Measurements from ENCODE around the gene CXCL14.

The CXCL14 gene

GRCh38 chr5:135584276-135584675, 5.5 kb upstream of the CXCL14 start:
- H3K36me3 ChIP-seq (ENCODE audit: control insufficient read depth, insufficient read depth, low read length), result no peaks in the 10 kb centered on the region
- H3K27me3 ChIP-seq (replicated peaks; ENCODE audit: control insufficient read depth, insufficient read depth, low read length), result peaks cover 3% of the 10 kb centered on the region
- DNase-seq (ENCODE audit: extremely low read depth, insufficient read length), result no peak
- TF ChIP-seq, protein P1, sequence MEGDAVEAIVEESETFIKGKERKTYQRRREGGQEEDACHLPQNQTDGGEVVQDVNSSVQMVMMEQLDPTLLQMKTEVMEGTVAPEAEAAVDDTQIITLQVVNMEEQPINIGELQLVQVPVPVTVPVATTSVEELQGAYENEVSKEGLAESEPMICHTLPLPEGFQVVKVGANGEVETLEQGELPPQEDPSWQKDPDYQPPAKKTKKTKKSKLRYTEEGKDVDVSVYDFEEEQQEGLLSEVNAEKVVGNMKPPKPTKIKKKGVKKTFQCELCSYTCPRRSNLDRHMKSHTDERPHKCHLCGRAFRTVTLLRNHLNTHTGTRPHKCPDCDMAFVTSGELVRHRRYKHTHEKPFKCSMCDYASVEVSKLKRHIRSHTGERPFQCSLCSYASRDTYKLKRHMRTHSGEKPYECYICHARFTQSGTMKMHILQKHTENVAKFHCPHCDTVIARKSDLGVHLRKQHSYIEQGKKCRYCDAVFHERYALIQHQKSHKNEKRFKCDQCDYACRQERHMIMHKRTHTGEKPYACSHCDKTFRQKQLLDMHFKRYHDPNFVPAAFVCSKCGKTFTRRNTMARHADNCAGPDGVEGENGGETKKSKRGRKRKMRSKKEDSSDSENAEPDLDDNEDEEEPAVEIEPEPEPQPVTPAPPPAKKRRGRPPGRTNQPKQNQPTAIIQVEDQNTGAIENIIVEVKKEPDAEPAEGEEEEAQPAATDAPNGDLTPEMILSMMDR (IDR thresholded peaks at IDR 0.05; ENCODE audit: insufficient read depth, low read length, poor library complexity, severe bottlenecking), result no peak
- no peak overlapping the region for H3K4me3 ChIP-seq (replicated peaks; ENCODE audit: low read depth, low read length)

DNA sequence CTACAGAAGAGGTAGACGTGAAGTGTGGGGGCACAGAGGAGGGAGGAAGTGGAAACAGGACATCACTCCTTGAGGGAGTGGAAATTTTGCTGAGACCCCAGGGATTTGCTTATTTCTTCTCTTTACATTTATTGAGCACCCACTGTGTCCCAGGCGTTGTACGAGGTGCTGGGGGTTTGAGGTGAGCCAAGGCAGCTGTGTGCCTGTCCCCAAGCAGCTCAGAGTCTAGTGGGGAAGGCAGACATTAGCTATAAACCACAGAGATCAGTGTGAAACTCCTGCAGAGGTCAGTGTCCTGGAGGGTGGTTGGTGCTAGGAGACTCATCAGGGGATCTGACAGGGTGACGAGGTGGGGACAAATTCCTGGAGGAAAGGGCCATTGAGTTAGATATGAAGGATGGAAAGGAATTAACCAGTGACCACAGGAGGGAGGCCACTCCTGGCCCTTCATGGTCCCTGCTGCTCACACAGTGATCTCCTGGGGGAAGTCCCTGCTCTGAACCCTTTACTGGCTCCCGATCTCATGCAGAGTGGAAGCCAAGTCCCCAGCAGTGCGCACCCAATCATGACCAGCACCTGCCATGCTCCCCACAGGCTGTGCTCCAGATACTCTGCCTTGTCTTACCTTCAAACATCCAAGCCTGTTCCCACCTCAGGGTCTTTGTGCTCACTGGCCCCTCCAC, 3.4 kb upstream of the CXCL14 start:
- DNase-seq (ENCODE audit: extremely low read depth, insufficient read length), result no peak
- Histone ChIP-seq H3K36me3 (ENCODE audit: control insufficient read depth, insufficient read depth, low read length) (no peaks in the 10 kb centered on the region), H3K27me3 (replicated peaks; ENCODE audit: control insufficient read depth, insufficient read depth, low read length) (peaks cover 2% of the 10 kb centered on the region), H3K4me3 (replicated peaks; ENCODE audit: low read depth, low read length) (no peak overlapping the region)
- TF ChIP-seq, protein P1 (IDR thresholded peaks at IDR 0.05; ENCODE audit: insufficient read depth, low read length, poor library complexity, severe bottlenecking), result no peak

DNA sequence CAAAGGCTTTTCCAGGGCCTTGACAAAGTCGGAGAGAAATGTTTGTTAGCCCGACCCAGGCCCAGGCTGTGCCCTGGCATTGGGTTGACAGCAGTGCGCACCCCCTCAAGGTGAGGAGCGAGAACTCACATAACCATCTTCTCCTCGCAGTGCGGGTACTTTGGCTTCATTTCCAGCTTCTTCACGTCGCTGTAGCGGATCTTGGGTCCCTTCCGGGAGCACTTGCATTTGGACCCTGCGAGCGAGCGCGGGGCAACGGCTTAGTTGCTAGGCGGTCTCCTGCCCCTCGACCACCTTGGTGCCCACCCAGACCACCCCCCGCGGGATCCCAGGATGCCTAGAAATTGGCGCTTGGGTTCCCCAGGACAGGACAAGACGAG, 496 bp downstream of the CXCL14 start:
- DNase-seq (ENCODE audit: extremely low read depth, insufficient read length), result no peak
- TF ChIP-seq, protein P1 (IDR thresholded peaks at IDR 0.05; ENCODE audit: insufficient read depth, low read length, poor library complexity, severe bottlenecking), result no peak
- Histone ChIP-seq H3K27me3 (replicated peaks; ENCODE audit: control insufficient read depth, insufficient read depth, low read length) (peaks cover 3% of the 10 kb centered on the region), H3K4me3 (replicated peaks; ENCODE audit: low read depth, low read length) (no peak overlapping the region), H3K36me3 (ENCODE audit: control insufficient read depth, insufficient read depth, low read length) (no peaks in the 10 kb centered on the region)

DNA sequence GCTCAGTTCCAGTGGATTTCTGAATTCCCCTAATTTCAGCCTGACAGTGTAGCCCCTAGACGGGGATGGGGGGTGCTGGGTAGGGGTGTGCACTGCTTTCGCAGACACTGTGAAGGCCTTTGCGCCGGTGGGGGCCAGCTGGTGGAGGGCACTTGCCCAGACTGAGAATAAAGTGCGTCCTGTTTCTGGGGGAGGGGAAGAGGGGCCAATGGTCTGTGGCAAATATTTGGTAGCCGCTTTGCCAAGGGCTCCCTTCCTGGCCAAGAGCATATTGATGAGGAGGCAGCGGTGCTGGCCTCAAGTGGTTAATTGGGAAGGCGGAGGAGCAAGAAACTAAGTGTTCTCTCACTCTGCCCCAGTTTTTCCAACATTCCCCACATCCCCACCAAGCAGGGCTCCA, 1.4 kb downstream of the CXCL14 start:
- no peak for DNase-seq (ENCODE audit: extremely low read depth, insufficient read length)
- TF ChIP-seq, protein P1 (IDR thresholded peaks at IDR 0.05; ENCODE audit: insufficient read depth, low read length, poor library complexity, severe bottlenecking), result no peak
- Histone ChIP-seq H3K27me3 (replicated peaks; ENCODE audit: control insufficient read depth, insufficient read depth, low read length) (peaks cover 3% of the 10 kb centered on the region), H3K4me3 (replicated peaks; ENCODE audit: low read depth, low read length) (no peak overlapping the region), H3K36me3 (ENCODE audit: control insufficient read depth, insufficient read depth, low read length) (no peaks in the 10 kb centered on the region)

DNA sequence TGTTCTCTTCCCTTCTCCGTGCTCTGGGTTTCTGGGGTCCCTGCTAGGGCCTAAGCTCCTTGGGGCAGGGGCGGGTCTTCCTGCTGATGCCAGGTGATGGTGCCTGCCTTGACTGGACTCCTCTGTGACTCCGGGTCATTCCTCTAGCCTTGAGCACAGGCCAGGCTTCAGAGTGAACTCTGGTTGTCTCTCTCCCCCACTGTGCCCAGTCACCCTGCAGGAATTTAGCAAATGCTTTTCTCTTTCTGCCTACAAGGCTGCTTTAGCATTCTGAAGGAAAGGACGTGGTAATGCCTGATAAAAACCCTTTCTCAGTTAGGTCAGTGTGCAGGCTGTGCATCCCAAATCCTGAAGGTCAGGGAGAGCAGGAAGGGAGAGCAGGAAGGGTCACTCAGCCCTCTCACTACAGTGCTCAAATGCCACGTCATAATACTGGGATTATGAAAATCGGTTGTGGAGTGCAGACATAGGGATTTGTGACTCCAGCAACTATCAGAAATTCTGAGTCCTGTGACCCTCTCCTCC, 2.7 kb downstream of the CXCL14 start:
- H3K36me3 ChIP-seq (ENCODE audit: control insufficient read depth, insufficient read depth, low read length), result no peaks in the 10 kb centered on the region
- TF ChIP-seq, protein P1 (IDR thresholded peaks at IDR 0.05; ENCODE audit: insufficient read depth, low read length, poor library complexity, severe bottlenecking), result no peak
- no peak for DNase-seq (ENCODE audit: extremely low read depth, insufficient read length)
- no peak overlapping the region for H3K4me3 ChIP-seq (replicated peaks; ENCODE audit: low read depth, low read length)
- H3K27me3 ChIP-seq (replicated peaks; ENCODE audit: control insufficient read depth, insufficient read depth, low read length), result peaks cover 3% of the 10 kb centered on the region
